Spleen (tissue), 11 donors: ENCODE results near the gene PXK. TPM values are rescaled to one million over a fixed set of nuclear protein-coding genes. Genes with fewer than 3 reads are reported as not detected.
A peak's percentile ranks its signal among the peaks of the same experiment; 100 is the strongest.

ENCODE experiments used
- DNase-seq: peaks from one replicate; pipeline ENCODE4 v3.0.0-alpha.2; 2020
- H3K27ac ChIP-seq, 8 donors: fragments of 200-600 bp; sonication (generic) in 7 of 8; 1 replicate in 4 of 8; 2 replicates in 4 of 8; pipeline versions ENCODE4 v1.5.0 to v1.8.0; 2016 to 2021; ENCODE audit warnings: inconsistent platforms in 4 of 8, mild to moderate bottlenecking in 4 of 8, moderate library complexity in 1 of 8
- H3K27me3 ChIP-seq, 7 donors: fragments of 200-600 bp; sonication (generic) in 6 of 7; replicated peaks in 1 of 7; 1 replicate in 4 of 7; 2 replicates in 3 of 7; pipeline versions ENCODE4 v1.5.0 to v1.8.0; 2016 to 2021; ENCODE audit warnings: inconsistent platforms in 3 of 7, mild to moderate bottlenecking in 1 of 7
- H3K36me3 ChIP-seq, 6 donors: fragments of 200-600 bp; sonication (generic) in 5 of 6; 1 replicate in 4 of 6; 2 replicates in 2 of 6; pipeline versions ENCODE4 v1.5.0 to v1.8.0; 2016 to 2021; ENCODE audit warnings: inconsistent platforms in 2 of 6
- H3K4me1 ChIP-seq, 6 donors: fragments of 200-600 bp; sonication (generic) in 5 of 6; 1 replicate in 3 of 6; 2 replicates in 3 of 6; pipeline versions ENCODE4 v1.5.0 to v1.8.0; 2016 to 2021; ENCODE audit warnings: inconsistent platforms in 3 of 6
- H3K4me3 ChIP-seq, 8 donors: fragments of 200-600 bp; sonication (generic) in 7 of 8; 1 replicate in 4 of 8; 2 replicates in 4 of 8; pipeline versions ENCODE4 v1.5.0 to v1.8.0; 2016 to 2021; ENCODE audit warnings: inconsistent platforms in 4 of 8, mild to moderate bottlenecking in 4 of 8, moderate library complexity in 2 of 8
- H3K9me3 ChIP-seq, 8 donors: fragments of 200-600 bp; sonication (generic) in 7 of 8; 1 replicate in 4 of 8; 2 replicates in 4 of 8; pipeline versions ENCODE4 v1.5.0 to v1.8.0; 2016 to 2021; ENCODE audit warnings: inconsistent platforms in 4 of 8
- POLR2A ChIP-seq, 3 donors: fragments of 450-650 bp; IDR thresholded peaks; one replicate each; pipeline ENCODE4 v1.5.1; 2017; ENCODE audit warnings: antibody characterized with exemption in 3 of 3, mild to moderate bottlenecking in 1 of 3
- POLR2AphosphoS5 ChIP-seq, 3 donors: sonication (generic); formaldehyde crosslinking; IDR thresholded peaks; one replicate each; pipeline ENCODE4 v1.5.1; 2017; ENCODE audit warnings: antibody characterized with exemption in 3 of 3
- WGBS, 5 donors: extraction: QIAGEN DNeasy Blood & Tissue Kit in 3 of 5; methylation state at CpG; one replicate each; pipeline versions ENCODE4 v1.1.5 to v1.1.7; 2013 to 2018; 5-methylcytosine and 5-hydroxymethylcytosine counted together
- intact Hi-C: fragments of 100-400 bp; cut with DNase I; formaldehyde crosslinking; loops from one replicate; pipeline ENCODE4 v1.15.0; 2023; ENCODE audit warnings: low total_unique reads
- polyA plus RNA-seq, 3 donors: library from polyadenylated mRNA; stranded (reverse); fragments of 200-250 nt; gene quantifications; one replicate each; pipeline ENCODE4 v1.2.1, GENCODE V29; 2013
- total RNA-seq, 7 donors: library from RNA; depleted of rRNA in 3 of 7; stranded (reverse); fragments of >200 nt in 3 of 7; fragmentation: NEBNext Ultra II Directional in 4 of 7; extraction: Animal tissue kit (Norgen Biotek cat#: 25700) in 4 of 7; gene quantifications; one replicate each; pipeline versions ENCODE4 v1.1.0 to v1.2.1, GENCODE V29; 2016 to 2021
- TF ChIP-seq, protein P1 (sequence below), 11 experiments: fragments of 200-600 bp in 7 of 11; fragments of 450-650 bp in 4 of 11; sonication (generic) in 4 of 11; IDR thresholded peaks in 8 of 11; conservative IDR thresholded peaks in 3 of 11; 1 replicate in 7 of 11; 2 replicates in 4 of 11; pipeline versions ENCODE4 v1.4.0 to v1.8.0; 2016 to 2021; ENCODE audit warnings: antibody characterized with exemption in 11 of 11, inconsistent platforms in 4 of 11, mild to moderate bottlenecking in 1 of 11
- donor health status: healthy with polysubstance abuse.
- donor health status: DM: no; HTN: no; CAD: no; lungs with moderate emphysema.
- donor health status: DM: no; HTN: no; CAD: no.
- donor health status: Bipolar disorder and iron deficiency.
- donor health status: healthy.
- donor health status: DM: no; HTN: no; CAD: no.
- donor health status: DM: yes; HTN: yes; CAD: no.

PXK gene
- total and polyA plus RNA-seq, 10 donors, result 19.3 to 80.9 (median 49.7) TPM

DNA sequence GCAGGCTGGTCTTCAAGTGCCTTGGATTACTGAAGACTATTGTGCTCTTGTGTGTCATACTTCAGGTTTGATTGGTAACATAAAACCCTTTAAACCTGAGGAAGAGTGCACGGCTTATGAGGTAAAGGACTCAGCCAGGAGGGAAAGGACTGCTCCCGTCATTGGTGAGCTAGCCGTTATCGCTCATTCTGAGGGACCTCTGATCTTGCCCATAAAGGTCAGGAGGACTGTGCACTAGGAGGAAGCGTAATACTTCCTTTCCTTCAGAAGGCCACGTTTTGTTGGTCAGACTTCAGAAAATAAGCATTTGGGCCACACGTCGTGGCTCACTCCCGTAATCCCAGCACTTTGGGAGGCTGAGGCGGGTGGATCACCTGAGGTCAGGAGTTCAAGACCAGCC, 37.7 kb downstream of the PXK start:
- Histone ChIP-seq H3K4me3 (no peak overlapping the region), H3K27ac (peak overlapping the region in 2 of 8 donors; percentile 24 to 53), H3K36me3 (peaks cover 0 to 59% (median 3%) of the 10 kb centered on the region in 6 donors), H3K4me1 (peaks cover 0 to 53% (median 6%) of the 10 kb centered on the region in 6 donors), H3K9me3 (no peaks in the 10 kb centered on the region), H3K27me3 (no peaks in the 10 kb centered on the region)
- DNase-seq, result no peak
- TF ChIP-seq POLR2A (IDR thresholded peaks at IDR 0.05) (no peak), POLR2AphosphoS5 (IDR thresholded peaks at IDR 0.05) (peak in 1 of 3 donors; percentile 20)
- TF ChIP-seq, protein P1, sequence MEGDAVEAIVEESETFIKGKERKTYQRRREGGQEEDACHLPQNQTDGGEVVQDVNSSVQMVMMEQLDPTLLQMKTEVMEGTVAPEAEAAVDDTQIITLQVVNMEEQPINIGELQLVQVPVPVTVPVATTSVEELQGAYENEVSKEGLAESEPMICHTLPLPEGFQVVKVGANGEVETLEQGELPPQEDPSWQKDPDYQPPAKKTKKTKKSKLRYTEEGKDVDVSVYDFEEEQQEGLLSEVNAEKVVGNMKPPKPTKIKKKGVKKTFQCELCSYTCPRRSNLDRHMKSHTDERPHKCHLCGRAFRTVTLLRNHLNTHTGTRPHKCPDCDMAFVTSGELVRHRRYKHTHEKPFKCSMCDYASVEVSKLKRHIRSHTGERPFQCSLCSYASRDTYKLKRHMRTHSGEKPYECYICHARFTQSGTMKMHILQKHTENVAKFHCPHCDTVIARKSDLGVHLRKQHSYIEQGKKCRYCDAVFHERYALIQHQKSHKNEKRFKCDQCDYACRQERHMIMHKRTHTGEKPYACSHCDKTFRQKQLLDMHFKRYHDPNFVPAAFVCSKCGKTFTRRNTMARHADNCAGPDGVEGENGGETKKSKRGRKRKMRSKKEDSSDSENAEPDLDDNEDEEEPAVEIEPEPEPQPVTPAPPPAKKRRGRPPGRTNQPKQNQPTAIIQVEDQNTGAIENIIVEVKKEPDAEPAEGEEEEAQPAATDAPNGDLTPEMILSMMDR (IDR thresholded peaks at IDR 0.05 in 8 of 11, conservative IDR thresholded peaks at IDR 0.05 in 3 of 11), result no peak
- WGBS, 5 donors, result 65 to 80% (median 75%) methylated on average over 10 of the region's 10 CpGs
- intact Hi-C loops, result no loop called here

DNA sequence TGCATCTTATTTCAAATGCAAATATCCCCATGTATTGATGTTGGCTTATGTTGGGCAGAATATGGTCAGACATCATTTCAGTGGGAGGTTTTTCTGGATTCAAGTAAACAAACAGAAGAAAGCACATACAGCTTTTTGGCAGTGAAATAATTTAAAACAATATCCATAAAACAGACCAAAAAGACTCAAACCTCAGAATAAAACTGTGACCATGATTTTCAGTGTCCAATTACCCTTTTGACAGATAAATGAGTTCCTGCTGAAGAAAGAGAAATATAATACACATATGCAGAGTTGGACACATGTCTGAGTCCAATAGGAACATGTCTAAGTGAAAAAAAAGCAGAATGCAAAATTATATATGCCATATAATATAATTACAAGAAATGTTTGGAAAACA, 39.1 kb downstream of the PXK start:
- Histone ChIP-seq H3K27ac (no peak overlapping the region), H3K27me3 (no peaks in the 10 kb centered on the region), H3K9me3 (no peaks in the 10 kb centered on the region), H3K36me3 (peaks cover 0 to 61% (median 3%) of the 10 kb centered on the region in 6 donors), H3K4me1 (peaks cover 0 to 41% (median 6%) of the 10 kb centered on the region in 6 donors), H3K4me3 (no peak overlapping the region)
- intact Hi-C loops, result no loop called here
- no peak for TF ChIP-seq POLR2AphosphoS5 (IDR thresholded peaks at IDR 0.05)
- no peak for TF ChIP-seq POLR2A (IDR thresholded peaks at IDR 0.05)
- TF ChIP-seq, protein P1 (IDR thresholded peaks at IDR 0.05 in 8 of 11, conservative IDR thresholded peaks at IDR 0.05 in 3 of 11), result no peak
- no peak for DNase-seq

DNA sequence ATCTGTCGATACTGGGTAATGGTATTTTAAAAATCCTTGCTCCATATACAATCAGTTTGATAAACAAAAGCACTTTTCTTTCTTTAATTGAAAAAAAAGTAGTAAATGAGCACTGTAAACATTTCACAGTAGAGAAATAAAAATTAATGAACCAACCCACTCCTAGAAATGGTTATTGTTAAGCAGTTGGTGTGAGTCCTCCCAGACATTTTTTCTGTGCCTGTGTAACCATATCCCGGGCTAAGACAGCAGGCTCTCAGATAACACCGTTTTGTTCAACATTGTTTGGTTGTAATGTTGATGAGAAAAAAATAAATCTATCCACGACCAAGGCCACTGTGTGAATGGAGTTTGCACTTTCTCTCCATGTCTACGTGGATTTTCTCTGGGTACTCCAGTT, 42.6 kb downstream of the PXK start:
- no peak overlapping the region for H3K4me3 ChIP-seq
- no peak for DNase-seq
- no peak overlapping the region for H3K27ac ChIP-seq
- WGBS, 5 donors, result 86 to 93% (median 89%) methylated on average over 5 of the region's 5 CpGs
- no peaks in the 10 kb centered on the region for H3K9me3 ChIP-seq
- H3K36me3 ChIP-seq, result peaks cover 0 to 58% (median 2%) of the 10 kb centered on the region in 6 donors
- intact Hi-C loops, result no loop called here
- H3K4me1 ChIP-seq, result peaks cover 0 to 30% (median 4%) of the 10 kb centered on the region in 6 donors
- TF ChIP-seq, protein P1 (IDR thresholded peaks at IDR 0.05 in 8 of 11, conservative IDR thresholded peaks at IDR 0.05 in 3 of 11), result no peak
- TF ChIP-seq POLR2A (IDR thresholded peaks at IDR 0.05), result no peak
- TF ChIP-seq POLR2AphosphoS5 (IDR thresholded peaks at IDR 0.05), result no peak
- H3K27me3 ChIP-seq, result no peaks in the 10 kb centered on the region

DNA sequence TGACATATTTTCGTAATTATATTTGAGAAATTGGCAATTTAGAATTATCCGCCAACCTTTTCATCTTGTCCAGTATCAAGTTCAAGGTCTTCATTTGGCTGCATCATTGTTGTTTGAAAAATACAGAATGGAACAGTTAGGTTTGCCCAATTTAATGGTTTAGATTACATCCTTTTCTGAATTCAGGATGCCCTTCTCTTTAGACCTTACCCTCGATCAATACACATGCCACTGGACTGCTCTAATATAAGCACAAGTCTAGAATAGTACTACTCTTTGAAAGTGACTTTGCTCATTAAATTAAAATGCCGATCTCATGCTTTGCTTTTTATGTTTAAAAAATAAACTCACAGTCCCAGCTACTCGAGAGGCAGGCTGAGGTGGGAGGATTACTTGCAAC, 44.5 kb downstream of the PXK start:
- Histone ChIP-seq H3K27me3 (no peaks in the 10 kb centered on the region), H3K36me3 (peaks cover 0 to 51% (median 0%) of the 10 kb centered on the region in 6 donors), H3K9me3 (no peaks in the 10 kb centered on the region), H3K4me3 (no peak overlapping the region), H3K27ac (no peak overlapping the region), H3K4me1 (peaks cover 0 to 14% (median 0%) of the 10 kb centered on the region in 6 donors)
- intact Hi-C loops, result no loop called here
- TF ChIP-seq POLR2AphosphoS5 (IDR thresholded peaks at IDR 0.05), result no peak
- TF ChIP-seq, protein P1 (IDR thresholded peaks at IDR 0.05 in 8 of 11, conservative IDR thresholded peaks at IDR 0.05 in 3 of 11), result no peak
- TF ChIP-seq POLR2A (IDR thresholded peaks at IDR 0.05), result no peak
- WGBS, 5 donors, result 91 to 96% (median 94%) methylated on average over 5 of the region's 5 CpGs
- DNase-seq, result no peak
